Lower leg skin (tissue), 3 donors: ENCODE results near the gene IL1RAPL1.

Source experiments
- POLR2A ChIP-seq, 2 donors: fragments of 450-650 bp; IDR thresholded peaks; one replicate each; pipeline ENCODE4 v1.6.1; 2016 to 2017; ENCODE audit warnings: antibody characterized with exemption in 2 of 2, mild to moderate bottlenecking in 1 of 2, moderate library complexity in 1 of 2
- TF ChIP-seq, protein P1 (sequence below), 3 donors: fragments of 450-650 bp; IDR thresholded peaks; one replicate each; pipeline ENCODE4 v1.5.1; 2016; ENCODE audit warnings: antibody characterized with exemption in 3 of 3, mild to moderate bottlenecking in 3 of 3, moderate library complexity in 2 of 3

DNA sequence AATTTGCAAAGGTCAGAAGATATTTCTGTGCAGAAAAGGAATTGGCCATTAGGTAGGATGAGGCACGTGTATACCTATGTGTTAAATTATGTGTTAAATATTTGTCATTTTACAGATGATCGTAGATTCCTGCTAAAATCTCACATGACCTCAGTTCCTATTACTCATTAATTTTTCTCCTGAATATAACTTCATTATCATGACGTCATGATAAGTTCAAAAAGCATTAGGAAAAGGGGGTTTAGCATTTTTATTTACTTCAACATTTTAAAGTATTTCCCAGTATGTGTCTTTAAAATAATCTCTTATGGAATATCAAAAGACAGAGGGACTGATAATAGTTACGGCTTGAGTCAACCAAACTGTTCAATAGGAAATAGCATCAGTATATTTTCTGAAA, 372.8 kb downstream of the IL1RAPL1 start:
- TF ChIP-seq POLR2A (IDR thresholded peaks at IDR 0.05): no peak
- TF ChIP-seq, protein P1, sequence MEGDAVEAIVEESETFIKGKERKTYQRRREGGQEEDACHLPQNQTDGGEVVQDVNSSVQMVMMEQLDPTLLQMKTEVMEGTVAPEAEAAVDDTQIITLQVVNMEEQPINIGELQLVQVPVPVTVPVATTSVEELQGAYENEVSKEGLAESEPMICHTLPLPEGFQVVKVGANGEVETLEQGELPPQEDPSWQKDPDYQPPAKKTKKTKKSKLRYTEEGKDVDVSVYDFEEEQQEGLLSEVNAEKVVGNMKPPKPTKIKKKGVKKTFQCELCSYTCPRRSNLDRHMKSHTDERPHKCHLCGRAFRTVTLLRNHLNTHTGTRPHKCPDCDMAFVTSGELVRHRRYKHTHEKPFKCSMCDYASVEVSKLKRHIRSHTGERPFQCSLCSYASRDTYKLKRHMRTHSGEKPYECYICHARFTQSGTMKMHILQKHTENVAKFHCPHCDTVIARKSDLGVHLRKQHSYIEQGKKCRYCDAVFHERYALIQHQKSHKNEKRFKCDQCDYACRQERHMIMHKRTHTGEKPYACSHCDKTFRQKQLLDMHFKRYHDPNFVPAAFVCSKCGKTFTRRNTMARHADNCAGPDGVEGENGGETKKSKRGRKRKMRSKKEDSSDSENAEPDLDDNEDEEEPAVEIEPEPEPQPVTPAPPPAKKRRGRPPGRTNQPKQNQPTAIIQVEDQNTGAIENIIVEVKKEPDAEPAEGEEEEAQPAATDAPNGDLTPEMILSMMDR (IDR thresholded peaks at IDR 0.05): no peak
